GM10266 (cell line): ENCODE data around the gene MRPL28.

Experiments
- DNase-seq: peaks from one replicate; pipeline ENCODE4 v3.0.0; 2012; ENCODE audit errors: extremely low spot score
- CTCF ChIP-seq: IDR thresholded peaks from 2 replicates; pipeline ENCODE4 v1.5.1; 2012; ENCODE audit warnings: mild to moderate bottlenecking, low read depth; ENCODE audit not compliant: control insufficient read depth, insufficient read depth; ENCODE audit errors: missing control alignments

The MRPL28 gene

GRCh38 chr16:359871-360697, 10.3 kb downstream of the MRPL28 start:
- DNase-seq, result no peak
- TF ChIP-seq CTCF, result no peak

- no peak for TF ChIP-seq CTCF
- no peak for DNase-seq
Observed at GRCh38 chr16:359067-359763, 11.1 kb downstream of the MRPL28 start.

GRCh38 chr16:356741-357140, 13.6 kb downstream of the MRPL28 start:
- no peak for TF ChIP-seq CTCF
- no peak for DNase-seq

- no peak for TF ChIP-seq CTCF
Observed at GRCh38 chr16:354971-355461, 15.3 kb downstream of the MRPL28 start.

GRCh38 chr16:354291-354881, 16.0 kb downstream of the MRPL28 start:
- TF ChIP-seq CTCF, result no peak
- no peak for DNase-seq

More at GRCh38 chr16:354971-355461, 15.3 kb downstream of the MRPL28 start:
- DNase-seq, result no peak

GRCh38 chr16:353404-354290, 16.7 kb downstream of the MRPL28 start:
- no peak for TF ChIP-seq CTCF
- no peak for DNase-seq
